Activated CD8-positive, alpha-beta T cell treated with anti-CD3 and anti-CD28 coated beads for 36 hours (primary cell): ENCODE measurements around the gene ERC2. TPM values are rescaled to one million over a fixed set of nuclear protein-coding genes. Genes with fewer than 3 reads are reported as not detected.

ENCODE experiments used
- ATAC-seq: fragments of 200-7000 bp; cut with Tn5 transposase; one replicate; pipeline ENCODE4 v1.10.0; 2021; ENCODE audit warnings: mild to moderate bottlenecking, moderate library complexity
- CTCF ChIA-PET: fragments of 350-600 bp; sonication (Branson Sonifier 250); formaldehyde crosslinking; loops from one replicate; lab custom pipeline; 2021; ENCODE audit warnings: antibody characterized with exemption; lab: Charles Lee
- POLR2A ChIA-PET: fragments of 350-600 bp; sonication (Branson Sonifier 250); formaldehyde crosslinking; loops from one replicate; lab custom pipeline; 2021; ENCODE audit warnings: antibody characterized with exemption; lab: Charles Lee
- DNase-seq: peaks from one replicate; pipeline ENCODE4 v3.0.0-alpha.2; 2020
- H3K27ac Mint-ChIP-seq: one replicate; pipeline ENCODE4 v1.8.0; 2021; ENCODE audit warnings: mild to moderate bottlenecking, mixed read lengths
- H3K27me3 Mint-ChIP-seq: one replicate; pipeline ENCODE4 v1.8.0; 2021; ENCODE audit warnings: mixed read lengths
- H3K36me3 Mint-ChIP-seq: one replicate; pipeline ENCODE4 v1.8.0; 2021; ENCODE audit warnings: low read depth, mixed read lengths
- H3K4me1 Mint-ChIP-seq: one replicate; pipeline ENCODE4 v1.8.0; 2021; ENCODE audit warnings: low read depth, mixed read lengths
- H3K4me3 Mint-ChIP-seq: one replicate; pipeline ENCODE4 v1.8.0; 2021; ENCODE audit warnings: mild to moderate bottlenecking, moderate library complexity, mixed read lengths
- H3K9me3 Mint-ChIP-seq: one replicate; pipeline ENCODE4 v1.8.0; 2021; ENCODE audit warnings: mixed read lengths
- CTCF ChIP-seq: fragments of 200-600 bp; IDR thresholded peaks from one replicate; pipeline ENCODE4 v1.8.0; 2022; ENCODE audit warnings: antibody characterized with exemption, mild to moderate bottlenecking
- intact Hi-C: fragments of 100-400 bp; cut with micrococcal nuclease; formaldehyde crosslinking; loops from one replicate; pipeline ENCODE4 v1.10.0; 2022
- total RNA-seq, 2 experiments: library from RNA; stranded (reverse); gene quantifications; one replicate each; pipeline ENCODE4 v1.2.3, GENCODE V29; 2021

Gene ERC2
- total RNA-seq, 2 experiments from 2014 or later = 0.18 to 0.52 TPM

GRCh38 chr3:56012721-56013120, 455.5 kb downstream of the ERC2 start:
- H3K4me3 Mint-ChIP-seq = no peak overlapping the region
- H3K27ac Mint-ChIP-seq = no peak overlapping the region
- DNase-seq (no peak), ATAC-seq (no peak)
- CTCF ChIA-PET = interaction anchor here (1.3 kb wide), 1 partner anchor 17 kb away, joined by 3 read pairs; no protein-coding TSS in a partner anchor
- H3K9me3 Mint-ChIP-seq = peaks cover 3% of the 10 kb centered on the region
- intact Hi-C loops = no loop called here
- POLR2A ChIA-PET = no interaction called here
- H3K36me3 Mint-ChIP-seq = no peaks in the 10 kb centered on the region
- no peaks in the 10 kb centered on the region for H3K27me3 Mint-ChIP-seq
- no peaks in the 10 kb centered on the region for H3K4me1 Mint-ChIP-seq
- TF ChIP-seq CTCF = no peak

DNA sequence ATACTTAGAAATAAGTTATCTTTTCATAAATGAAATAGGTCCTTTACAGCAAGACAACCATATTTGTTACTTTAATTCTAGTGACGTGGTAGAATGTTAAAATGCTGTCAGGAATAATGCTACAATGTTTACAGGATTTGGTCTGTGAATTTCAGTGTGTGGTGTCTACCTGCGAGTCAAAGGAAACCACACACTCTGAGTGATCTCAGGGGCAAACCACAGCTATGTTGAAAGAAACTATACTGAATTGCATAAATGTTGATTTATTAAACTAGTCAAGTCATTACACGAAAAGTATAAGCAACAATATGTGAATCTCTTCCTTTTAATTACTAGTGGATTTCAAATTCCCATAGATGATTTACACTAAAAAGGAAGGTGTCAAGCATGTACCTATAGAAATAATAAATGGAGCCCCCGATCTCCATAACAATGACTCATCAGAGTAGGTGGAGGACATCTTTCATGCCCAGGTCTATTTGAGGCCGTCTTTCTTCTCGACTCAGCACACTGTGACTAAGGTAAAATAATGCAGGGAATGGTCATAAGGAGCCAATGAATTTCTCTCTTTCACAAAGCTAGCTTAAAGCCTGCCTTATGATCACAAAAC, 463.0 kb downstream of the ERC2 start:
- no peaks in the 10 kb centered on the region for H3K36me3 Mint-ChIP-seq
- no peak overlapping the region for H3K27ac Mint-ChIP-seq
- peaks cover 5% of the 10 kb centered on the region for H3K4me1 Mint-ChIP-seq
- ChIA-PET CTCF (no interaction called here), POLR2A (no interaction called here)
- intact Hi-C loops = no loop called here
- no peak for ATAC-seq
- peaks cover 3% of the 10 kb centered on the region for H3K27me3 Mint-ChIP-seq
- peaks cover under 1% of the 10 kb centered on the region for H3K9me3 Mint-ChIP-seq
- TF ChIP-seq CTCF = no peak
- DNase-seq = no peak
- H3K4me3 Mint-ChIP-seq = no peak overlapping the region

- intact Hi-C loops = no loop called here
- H3K4me1 Mint-ChIP-seq = peaks cover 5% of the 10 kb centered on the region
- no peak for TF ChIP-seq CTCF
- H3K27me3 Mint-ChIP-seq = peaks cover 5% of the 10 kb centered on the region
- no peak overlapping the region for H3K27ac Mint-ChIP-seq
- POLR2A ChIA-PET = no interaction called here
- no peak overlapping the region for H3K4me3 Mint-ChIP-seq
- DNase-seq = no peak
- H3K36me3 Mint-ChIP-seq = no peaks in the 10 kb centered on the region
- CTCF ChIA-PET = no interaction called here
- ATAC-seq = no peak
- no peaks in the 10 kb centered on the region for H3K9me3 Mint-ChIP-seq
These were observed 465.1 kb downstream of the ERC2 start for GRCh38 chr3:56003129-56003528.

- ChIA-PET CTCF (no interaction called here), POLR2A (no interaction called here)
- Mint-ChIP-seq H3K27ac (no peak overlapping the region), H3K27me3 (peaks cover 5% of the 10 kb centered on the region), H3K36me3 (no peaks in the 10 kb centered on the region), H3K9me3 (no peaks in the 10 kb centered on the region), H3K4me1 (peaks cover 5% of the 10 kb centered on the region), H3K4me3 (no peak overlapping the region)
- no peak for ATAC-seq
- intact Hi-C loops = no loop called here
- DNase-seq = no peak
- no peak for TF ChIP-seq CTCF
These were observed 466.3 kb downstream of the ERC2 start for GRCh38 chr3:56001991-56002390.

GRCh38 chr3:56001537-56001936, 466.7 kb downstream of the ERC2 start:
- TF ChIP-seq CTCF = no peak
- no peak for DNase-seq
- no peak for ATAC-seq
- Mint-ChIP-seq H3K9me3 (no peaks in the 10 kb centered on the region), H3K27ac (no peak overlapping the region), H3K27me3 (peaks cover 5% of the 10 kb centered on the region), H3K4me1 (peaks cover 5% of the 10 kb centered on the region), H3K4me3 (no peak overlapping the region), H3K36me3 (no peaks in the 10 kb centered on the region)
- intact Hi-C loops = no loop called here
- ChIA-PET POLR2A (no interaction called here), CTCF (no interaction called here)
